Measurements from ENCODE around the gene GFY. TPM values are rescaled to one million over a fixed set of nuclear protein-coding genes. Genes with fewer than 3 reads are reported as not detected.

GFY gene
- total RNA-seq, 3 donors from 2014 or later, result not detected

DNA sequence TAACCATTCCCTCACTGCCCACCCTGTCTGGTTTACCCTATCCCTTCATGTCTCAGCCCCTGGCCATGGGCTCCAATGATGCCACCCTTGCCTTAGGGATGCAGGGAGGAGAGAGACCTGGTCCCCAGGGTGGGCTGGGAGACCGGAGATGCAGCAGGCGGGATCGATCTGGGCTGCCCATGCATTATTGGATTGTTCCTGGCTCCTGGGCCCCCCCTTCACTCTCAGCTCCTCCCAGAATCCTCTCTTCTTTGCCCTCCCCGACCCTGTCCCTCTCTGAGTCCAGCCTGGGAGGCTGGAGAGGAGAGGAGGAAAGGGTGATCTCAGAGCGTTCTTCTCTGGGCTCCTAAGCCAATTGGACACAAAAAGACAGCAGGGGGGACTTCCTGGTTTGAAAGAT, 31.3 kb upstream of the GFY start:
- Histone ChIP-seq H3K9me3 (no peaks in the 10 kb centered on the region), H3K27ac (no peak overlapping the region), H3K4me3 (no peak overlapping the region), H3K27me3 (no peaks in the 10 kb centered on the region), H3K4me1 (no peaks in the 10 kb centered on the region), H3K36me3 (no peaks in the 10 kb centered on the region)
- TF ChIP-seq POLR2A (IDR thresholded peaks at IDR 0.05) (no peak), POLR2AphosphoS5 (IDR thresholded peaks at IDR 0.05) (no peak)
- TF ChIP-seq, protein P1, sequence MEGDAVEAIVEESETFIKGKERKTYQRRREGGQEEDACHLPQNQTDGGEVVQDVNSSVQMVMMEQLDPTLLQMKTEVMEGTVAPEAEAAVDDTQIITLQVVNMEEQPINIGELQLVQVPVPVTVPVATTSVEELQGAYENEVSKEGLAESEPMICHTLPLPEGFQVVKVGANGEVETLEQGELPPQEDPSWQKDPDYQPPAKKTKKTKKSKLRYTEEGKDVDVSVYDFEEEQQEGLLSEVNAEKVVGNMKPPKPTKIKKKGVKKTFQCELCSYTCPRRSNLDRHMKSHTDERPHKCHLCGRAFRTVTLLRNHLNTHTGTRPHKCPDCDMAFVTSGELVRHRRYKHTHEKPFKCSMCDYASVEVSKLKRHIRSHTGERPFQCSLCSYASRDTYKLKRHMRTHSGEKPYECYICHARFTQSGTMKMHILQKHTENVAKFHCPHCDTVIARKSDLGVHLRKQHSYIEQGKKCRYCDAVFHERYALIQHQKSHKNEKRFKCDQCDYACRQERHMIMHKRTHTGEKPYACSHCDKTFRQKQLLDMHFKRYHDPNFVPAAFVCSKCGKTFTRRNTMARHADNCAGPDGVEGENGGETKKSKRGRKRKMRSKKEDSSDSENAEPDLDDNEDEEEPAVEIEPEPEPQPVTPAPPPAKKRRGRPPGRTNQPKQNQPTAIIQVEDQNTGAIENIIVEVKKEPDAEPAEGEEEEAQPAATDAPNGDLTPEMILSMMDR (IDR thresholded peaks at IDR 0.05), result no peak
- intact Hi-C loops (cut with DNase I; ENCODE audit: low total_unique reads), result no loop called here
- no peak for DNase-seq (ENCODE audit: low spot score in 2 of 2)

DNA sequence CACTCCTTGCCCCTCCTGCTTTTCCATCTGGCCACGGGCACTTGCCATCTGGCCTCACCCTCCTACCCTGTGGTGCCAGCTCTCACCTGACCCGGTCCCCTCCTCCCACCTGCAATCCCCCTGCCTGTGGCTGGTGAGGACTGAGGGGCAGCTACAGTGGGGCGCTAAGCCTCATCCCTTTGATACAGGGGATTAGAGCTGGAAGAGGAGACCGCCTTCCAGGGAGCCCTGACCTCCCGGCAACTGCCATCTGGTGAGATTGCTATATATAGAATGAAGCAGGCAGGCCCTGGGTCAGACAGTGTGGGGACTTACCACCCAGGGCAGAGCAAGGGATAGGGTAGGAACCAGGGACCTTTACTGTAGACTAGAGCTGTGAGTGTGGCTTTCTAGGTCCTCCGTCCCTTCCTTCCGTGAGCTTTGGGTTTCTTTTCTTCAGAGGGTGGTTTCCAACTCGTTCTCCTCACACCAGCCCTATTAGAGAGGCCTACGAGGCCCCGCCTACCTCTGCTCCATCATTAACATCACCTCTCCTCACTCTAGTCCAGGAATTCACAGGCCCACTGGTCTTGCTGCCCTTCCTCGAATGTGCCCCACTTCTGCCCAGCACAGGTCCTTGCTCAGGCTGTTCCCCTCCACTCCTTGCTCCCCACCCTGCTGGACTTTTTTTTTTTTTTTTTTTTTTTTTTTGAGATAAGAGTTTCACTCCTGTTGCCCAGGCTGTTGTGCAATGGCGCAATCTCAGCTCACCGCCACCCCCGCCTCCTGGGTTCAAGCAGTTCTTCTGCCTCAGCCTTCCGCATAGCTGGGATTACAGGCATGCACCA, 29.4 kb upstream of the GFY start:
- TF ChIP-seq POLR2AphosphoS5 (IDR thresholded peaks at IDR 0.05) (no peak), POLR2A (IDR thresholded peaks at IDR 0.05) (no peak)
- TF ChIP-seq, protein P1 (IDR thresholded peaks at IDR 0.05), result no peak
- no peaks in the 10 kb centered on the region for H3K27me3 ChIP-seq
- H3K4me1 ChIP-seq, result no peaks in the 10 kb centered on the region
- no peak overlapping the region for H3K4me3 ChIP-seq
- H3K9me3 ChIP-seq, result no peaks in the 10 kb centered on the region
- no peak overlapping the region for H3K27ac ChIP-seq
- no peaks in the 10 kb centered on the region for H3K36me3 ChIP-seq
- DNase-seq (ENCODE audit: low spot score in 2 of 2), result no peak
- intact Hi-C loops (cut with DNase I; ENCODE audit: low total_unique reads), result no loop called here

DNA sequence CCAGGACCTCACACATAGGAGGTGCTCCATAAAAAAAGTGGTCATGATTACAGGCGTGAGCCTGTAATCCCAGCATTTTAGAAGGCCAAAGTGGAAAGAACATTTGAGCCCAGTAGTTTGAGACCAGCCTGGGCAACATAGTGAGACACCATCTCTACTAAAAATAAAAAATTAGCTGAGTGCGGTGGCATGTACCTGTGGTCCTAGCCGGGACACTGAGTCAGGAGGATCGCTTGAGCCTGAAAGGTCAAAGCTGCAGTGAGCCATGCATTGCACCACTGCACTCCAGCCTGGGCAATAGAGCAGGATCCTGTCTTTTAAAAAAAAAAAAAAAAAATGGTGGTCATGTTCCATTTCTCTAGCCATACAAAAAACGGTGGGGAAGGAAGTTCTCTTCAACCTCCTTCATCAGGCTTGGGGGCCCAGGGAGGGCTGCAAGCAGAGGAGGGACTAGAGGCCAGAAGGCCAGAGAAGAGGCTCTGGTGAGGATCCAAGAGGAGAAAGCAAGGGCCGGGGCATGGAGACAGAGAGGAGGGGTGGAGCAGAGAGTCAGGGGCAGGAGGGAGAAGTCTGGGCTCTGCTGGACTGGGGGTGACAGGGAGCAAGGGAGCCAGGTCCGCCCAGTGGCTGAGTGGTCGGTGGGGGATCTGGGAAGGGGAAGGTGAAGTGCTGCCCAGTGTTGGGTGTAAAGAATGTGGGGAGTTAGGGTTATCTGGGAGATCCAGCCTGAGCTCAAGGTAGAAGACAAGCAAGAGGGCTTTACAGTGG, 28.3 kb upstream of the GFY start:
- TF ChIP-seq POLR2A (IDR thresholded peaks at IDR 0.05), result no peak
- TF ChIP-seq, protein P1 (IDR thresholded peaks at IDR 0.05), result no peak
- TF ChIP-seq POLR2AphosphoS5 (IDR thresholded peaks at IDR 0.05), result no peak
- Histone ChIP-seq H3K27me3 (no peaks in the 10 kb centered on the region), H3K4me3 (no peak overlapping the region), H3K36me3 (no peaks in the 10 kb centered on the region), H3K4me1 (no peaks in the 10 kb centered on the region), H3K27ac (no peak overlapping the region), H3K9me3 (no peaks in the 10 kb centered on the region)
- no peak for DNase-seq (ENCODE audit: low spot score in 2 of 2)
- intact Hi-C loops (cut with DNase I; ENCODE audit: low total_unique reads), result no loop called here

DNA sequence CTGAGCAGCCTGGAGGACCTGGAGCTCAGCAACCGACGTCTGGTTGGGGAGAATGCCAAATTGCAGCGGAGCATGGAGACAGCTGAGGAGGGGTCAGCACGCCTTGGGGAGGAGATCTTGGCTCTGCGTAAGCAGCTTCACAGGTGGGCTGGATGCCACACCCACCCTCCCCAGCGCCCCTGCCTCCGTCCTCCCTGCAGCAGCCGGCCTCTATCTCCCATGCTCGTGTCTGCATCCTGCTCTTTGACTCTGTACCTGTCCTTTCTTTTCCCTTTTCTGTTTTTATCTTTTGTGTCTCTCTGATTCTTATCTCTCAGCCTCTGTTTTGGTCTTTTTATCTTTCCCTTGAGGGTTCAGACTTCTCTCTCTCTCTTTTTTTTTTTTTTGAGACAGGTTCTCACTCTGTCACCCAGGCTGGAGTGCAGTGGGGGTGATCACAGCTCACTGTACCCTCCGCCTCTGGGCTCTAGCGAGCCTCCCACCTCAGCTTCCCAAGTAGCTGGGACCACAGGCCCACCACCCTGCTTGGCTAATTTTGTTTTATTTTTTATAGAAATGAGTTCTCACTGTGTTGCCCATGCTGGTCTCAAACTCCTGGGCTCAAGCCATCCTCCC, 27.1 kb upstream of the GFY start:
- DNase-seq (ENCODE audit: low spot score in 2 of 2), result no peak
- H3K36me3 ChIP-seq, result no peaks in the 10 kb centered on the region
- H3K4me1 ChIP-seq, result no peaks in the 10 kb centered on the region
- no peaks in the 10 kb centered on the region for H3K27me3 ChIP-seq
- TF ChIP-seq POLR2A (IDR thresholded peaks at IDR 0.05) (no peak), POLR2AphosphoS5 (IDR thresholded peaks at IDR 0.05) (no peak)
- TF ChIP-seq, protein P1 (IDR thresholded peaks at IDR 0.05), result no peak
- H3K9me3 ChIP-seq, result no peaks in the 10 kb centered on the region
- H3K4me3 ChIP-seq, result no peak overlapping the region
- intact Hi-C loops (cut with DNase I; ENCODE audit: low total_unique reads), result no loop called here
- H3K27ac ChIP-seq, result no peak overlapping the region

DNA sequence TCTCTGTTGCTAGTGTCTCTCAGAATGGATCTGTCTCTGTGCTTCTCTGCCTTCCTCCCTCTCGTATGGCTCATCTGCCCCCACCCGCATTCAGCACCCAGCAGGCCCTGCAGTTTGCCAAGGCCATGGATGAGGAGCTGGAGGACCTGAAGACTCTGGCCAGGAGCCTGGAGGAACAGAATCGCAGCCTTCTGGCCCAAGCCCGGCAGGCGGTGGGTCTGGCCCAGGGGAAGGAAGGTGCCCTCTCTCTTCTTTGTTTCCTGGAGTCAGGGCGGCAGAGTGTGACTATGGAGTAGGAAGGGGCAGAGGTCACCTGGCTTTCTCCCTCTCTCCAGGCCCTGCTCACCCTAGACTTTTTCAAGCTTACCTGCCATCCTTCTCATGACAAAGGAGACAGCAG, 26.3 kb upstream of the GFY start:
- no peaks in the 10 kb centered on the region for H3K4me1 ChIP-seq
- intact Hi-C loops (cut with DNase I; ENCODE audit: low total_unique reads), result no loop called here
- no peak for DNase-seq (ENCODE audit: low spot score in 2 of 2)
- H3K36me3 ChIP-seq, result no peaks in the 10 kb centered on the region
- H3K9me3 ChIP-seq, result no peaks in the 10 kb centered on the region
- H3K27me3 ChIP-seq, result no peaks in the 10 kb centered on the region
- no peak for TF ChIP-seq POLR2A (IDR thresholded peaks at IDR 0.05)
- no peak for TF ChIP-seq POLR2AphosphoS5 (IDR thresholded peaks at IDR 0.05)
- TF ChIP-seq, protein P1 (IDR thresholded peaks at IDR 0.05), result no peak
- no peak overlapping the region for H3K27ac ChIP-seq
- no peak overlapping the region for H3K4me3 ChIP-seq

All from breast epithelium (tissue), 4 donors.